ENCODE measurements around the gene HYAL3.
"Not testable (repeated sequence)": the region's sequence is repeated elsewhere in the genome, so short reads cannot be mapped to it uniquely, and the experiment has no call there.

HYAL3 gene

GRCh38 chr3:50258029-50258680, 41.0 kb downstream of the HYAL3 start:
- DNase-seq (ENCODE audit: low read depth in 2 of 2): no peak

GRCh38 chr3:50256978-50257890, 42.0 kb downstream of the HYAL3 start:
- DNase-seq (ENCODE audit: low read depth in 2 of 2): no peak

GRCh38 chr3:50255251-50255615, 44.0 kb downstream of the HYAL3 start:
- DNase-seq (ENCODE audit: low read depth in 2 of 2): no peak

- DNase-seq (ENCODE audit: low read depth in 2 of 2): no peak
Measured at GRCh38 chr3:50254577-50255250, 44.5 kb downstream of the HYAL3 start.

GRCh38 chr3:50251220-50251619, 48.0 kb downstream of the HYAL3 start:
- no peak for DNase-seq (ENCODE audit: low read depth in 2 of 2)

- DNase-seq (ENCODE audit: low read depth in 2 of 2): no peak
Measured at GRCh38 chr3:50250514-50250913, 48.7 kb downstream of the HYAL3 start.

GRCh38 chr3:50249457-50249856, 49.7 kb downstream of the HYAL3 start:
- DNase-seq (ENCODE audit: low read depth in 2 of 2): no peak

- no peak for DNase-seq (ENCODE audit: low read depth in 2 of 2)
Measured at GRCh38 chr3:50248387-50248786, 50.8 kb downstream of the HYAL3 start.

GRCh38 chr3:50246517-50246954, 52.7 kb downstream of the HYAL3 start:
- DNase-seq (ENCODE audit: low read depth in 2 of 2): peak; percentile 48 to 58

GRCh38 chr3:50245831-50246516, 53.2 kb downstream of the HYAL3 start:
- peak; percentile 86 to 92 for DNase-seq (ENCODE audit: low read depth in 2 of 2)

GRCh38 chr3:50245251-50245745, 53.9 kb downstream of the HYAL3 start:
- no peak for DNase-seq (ENCODE audit: low read depth in 2 of 2)

GRCh38 chr3:50244813-50245212, 54.4 kb downstream of the HYAL3 start:
- not testable (repeated sequence) for DNase-seq (ENCODE audit: low read depth in 2 of 2)

- no peak for DNase-seq (ENCODE audit: low read depth in 2 of 2)
Measured at GRCh38 chr3:50243543-50243895, 55.7 kb downstream of the HYAL3 start.

GRCh38 chr3:50242851-50243542, 56.2 kb downstream of the HYAL3 start:
- DNase-seq (ENCODE audit: low read depth in 2 of 2): no peak

Measured in stimulated activated CD8-positive, alpha-beta memory T cell treated with anti-CD3 and anti-CD28 coated beads, Interleukin-7, amount 100 ng/mL, for 1 hour (primary cell).